Astrocyte (in vitro differentiated cells and primary cell): Measurements from ENCODE around the gene ULBP2.

Experiments used
- CTCF ChIP-seq: IDR thresholded peaks from 2 replicates; pipeline ENCODE4 v1.5.1; 2011; ENCODE audit warnings: low read depth, mild to moderate bottlenecking, inconsistent platforms, low read length, moderate library complexity; ENCODE audit not compliant: insufficient read depth
- EZH2 ChIP-seq: IDR thresholded peaks from 2 replicates; pipeline ENCODE4 v1.6.1; 2012; ENCODE audit warnings: mild to moderate bottlenecking, low read length, inconsistent platforms; ENCODE audit not compliant: insufficient read depth

DNA sequence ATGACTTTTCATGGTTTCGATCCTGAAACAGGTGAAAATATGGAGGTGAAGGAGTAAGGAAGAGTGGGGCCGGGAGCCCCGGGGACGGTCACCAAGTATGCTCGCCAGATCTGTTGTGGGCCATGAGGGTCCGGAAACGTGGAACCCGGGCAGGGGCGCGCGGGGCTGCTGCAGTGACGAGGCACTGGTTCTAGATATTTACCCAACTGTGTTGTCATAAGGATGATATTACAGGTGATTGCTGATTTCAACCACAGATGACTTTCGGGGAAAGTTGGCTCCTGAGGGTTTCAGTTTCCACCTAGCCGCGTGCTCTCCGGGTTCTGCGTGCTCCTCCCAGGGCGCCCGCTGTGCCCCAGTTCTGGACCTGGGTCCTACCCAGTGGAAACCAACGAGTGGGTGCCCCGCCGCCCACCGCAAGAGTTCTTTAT is 31.1 kb upstream of the ULBP2 start:
- TF ChIP-seq CTCF: no peak
- TF ChIP-seq EZH2: no peak
